CD14-positive monocyte (primary cell): Measurements from ENCODE around the gene AP1G2. TPM values are rescaled to one million over a fixed set of nuclear protein-coding genes. Genes with fewer than 3 reads are reported as not detected.

Experiments used
- DNase-seq, 3 donors: peaks; one replicate each; pipeline ENCODE4 v3.0.0-alpha.2; 2011 to 2022
- H2AFZ ChIP-seq: 2 replicates; pipeline ENCODE4 v1.6.0; 2012; ENCODE audit warnings: mild to moderate bottlenecking, low read depth, low read length, inconsistent platforms; ENCODE audit not compliant: insufficient read depth, poor library complexity, severe bottlenecking
- H3K27ac ChIP-seq, 2 donors: 1 replicate in 1 of 2; 2 replicates in 1 of 2; pipeline ENCODE4 v1.5.1; 2012 to 2013; ENCODE audit warnings: low read length in 2 of 2, control low read depth in 1 of 2, inconsistent platforms in 1 of 2, low read depth in 1 of 2, mild to moderate bottlenecking in 1 of 2
- H3K27me3 ChIP-seq, 2 donors: one replicate each; pipeline versions ENCODE4 v1.6.0 to v1.6.1; 2011 to 2013; ENCODE audit warnings: low read length in 2 of 2; ENCODE audit not compliant: control insufficient read depth in 2 of 2, insufficient read depth in 2 of 2
- H3K36me3 ChIP-seq, 2 donors: replicated peaks in 1 of 2; 1 replicate in 1 of 2; 2 replicates in 1 of 2; pipeline versions ENCODE4 v1.5.1 to v1.6.1; 2012 to 2013; ENCODE audit warnings: low read length in 2 of 2, control low read depth in 1 of 2, inconsistent platforms in 1 of 2, mild to moderate bottlenecking in 1 of 2; ENCODE audit not compliant: insufficient read depth in 2 of 2, control insufficient read depth in 1 of 2
- H3K4me1 ChIP-seq, 2 donors: 1 replicate in 1 of 2; 2 replicates in 1 of 2; pipeline versions ENCODE4 v1.5.1 to v1.6.1; 2012 to 2013; ENCODE audit warnings: low read length in 2 of 2, control low read depth in 1 of 2, inconsistent platforms in 1 of 2, mild to moderate bottlenecking in 1 of 2, moderate library complexity in 1 of 2; ENCODE audit not compliant: insufficient read depth in 2 of 2, control insufficient read depth in 1 of 2
- H3K4me2 ChIP-seq: replicated peaks from 2 replicates; pipeline ENCODE3; 2012; ENCODE audit warnings: low read length, moderate library complexity, mild to moderate bottlenecking; ENCODE audit not compliant: poor library complexity, severe bottlenecking; ENCODE audit errors: extremely low read depth
- H3K4me3 ChIP-seq, 3 experiments: fragments of 200-600 bp in 1 of 3; sonication (generic) in 1 of 3; replicated peaks in 1 of 3; 1 replicate in 2 of 3; 2 replicates in 1 of 3; pipeline ENCODE4 v1.5.1; 2011 to 2013; ENCODE audit warnings: low read length in 3 of 3, mild to moderate bottlenecking in 3 of 3, control low read depth in 2 of 3, low read depth in 2 of 3, inconsistent platforms in 1 of 3, moderate library complexity in 1 of 3
- H3K79me2 ChIP-seq: 2 replicates; pipeline ENCODE4 v1.6.0; 2012; ENCODE audit warnings: mild to moderate bottlenecking, control low read depth, inconsistent platforms, low read length, moderate library complexity; ENCODE audit not compliant: insufficient read depth
- H3K9ac ChIP-seq: 2 replicates; pipeline ENCODE4 v1.6.0; 2017; ENCODE audit warnings: low read length, mild to moderate bottlenecking; ENCODE audit not compliant: insufficient read depth, poor library complexity, severe bottlenecking
- H3K9me3 ChIP-seq, 2 donors: replicated peaks in 1 of 2; 1 replicate in 1 of 2; 2 replicates in 1 of 2; pipeline versions ENCODE4 v1.5.1 to v1.6.1; 2012 to 2013; ENCODE audit warnings: low read length in 2 of 2, control low read depth in 1 of 2; ENCODE audit not compliant: control insufficient read depth in 1 of 2, insufficient read depth in 1 of 2
- H4K20me1 ChIP-seq: 2 replicates; pipeline ENCODE4 v1.6.0; 2012; ENCODE audit warnings: mild to moderate bottlenecking, low read length, control low read depth, moderate library complexity; ENCODE audit not compliant: insufficient read depth
- H3K27ac Mint-ChIP-seq, 7 donors: one replicate each; pipeline ENCODE4 v1.8.0; 2020; ENCODE audit warnings: mild to moderate bottlenecking in 7 of 7, mixed read lengths in 7 of 7, moderate library complexity in 6 of 7, inconsistent platforms in 2 of 7
- H3K27me3 Mint-ChIP-seq, 3 donors: one replicate each; pipeline ENCODE4 v1.8.0; 2021 to 2022; ENCODE audit warnings: low read depth in 3 of 3, mild to moderate bottlenecking in 3 of 3, mixed read lengths in 3 of 3, moderate library complexity in 3 of 3, inconsistent platforms in 1 of 3
- H3K36me3 Mint-ChIP-seq, 2 donors: one replicate each; pipeline ENCODE4 v1.8.0; 2020; ENCODE audit warnings: mixed read lengths in 2 of 2, inconsistent platforms in 1 of 2, mild to moderate bottlenecking in 1 of 2
- H3K4me1 Mint-ChIP-seq: one replicate; pipeline ENCODE4 v1.8.0; 2020; ENCODE audit warnings: mild to moderate bottlenecking, mixed read lengths
- H3K4me3 Mint-ChIP-seq, 2 donors: one replicate each; pipeline ENCODE4 v1.8.0; 2020; ENCODE audit warnings: mild to moderate bottlenecking in 2 of 2, mixed read lengths in 2 of 2, moderate library complexity in 1 of 2
- H3K9me3 Mint-ChIP-seq, 7 donors: one replicate each; pipeline ENCODE4 v1.8.0; 2020 to 2022; ENCODE audit warnings: mixed read lengths in 7 of 7, mild to moderate bottlenecking in 6 of 7, moderate library complexity in 6 of 7, inconsistent platforms in 2 of 7
- WGBS: methylation state at CpG from one replicate; pipeline ENCODE4 v1.1.5; 2013; ENCODE audit warnings: missing lambda C conversion rate; ENCODE audit not compliant: insufficient coverage; 5-methylcytosine and 5-hydroxymethylcytosine counted together
- intact Hi-C, 2 donors: fragments of 100-400 bp; cut with micrococcal nuclease; formaldehyde crosslinking; loops; one replicate each; pipeline versions ENCODE4 v1.15.0 to v1.15.1; 2023
- polyA plus RNA-seq, 3 donors: library from polyadenylated mRNA; depleted of rRNA in 1 of 3; unstranded in 2 of 3; stranded (reverse) in 1 of 3; fragments of 300-500 nt in 2 of 3; fragments of >200 nt in 1 of 3; fragmentation: Illumina TruSeq in 2 of 3; gene quantifications; 1 replicate in 2 of 3; 2 replicates in 1 of 3; pipeline ENCODE4 v1.2.3, GENCODE V29; 2012 to 2021
- TF ChIP-seq, protein P1 (sequence below): fragments of 200-600 bp; IDR thresholded peaks from one replicate; pipeline ENCODE4 v1.8.0; 2022; ENCODE audit warnings: antibody characterized with exemption, mild to moderate bottlenecking

Gene AP1G2
- polyA plus RNA-seq, 3 donors = 32.2 to 437 (median 37.0) TPM

DNA sequence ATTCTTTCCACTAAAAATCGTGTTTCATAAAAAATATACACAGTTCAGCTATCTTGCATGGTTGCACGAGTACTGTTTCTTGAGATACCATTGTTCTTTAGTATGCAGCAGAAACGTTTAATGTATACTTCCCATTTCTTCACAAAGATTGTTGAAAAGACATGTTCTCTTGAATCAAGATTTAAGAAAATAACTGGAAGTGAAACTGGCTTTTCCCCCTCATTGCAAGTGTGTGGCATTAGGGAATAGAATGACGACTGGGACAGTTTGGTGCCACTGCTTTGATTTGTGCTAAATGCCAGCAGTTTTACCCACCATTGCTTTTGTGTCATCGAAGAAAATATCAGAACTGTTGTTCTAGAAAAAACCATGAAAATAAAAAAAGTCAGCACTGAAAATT is 48.3 kb upstream of the AP1G2 start:
- WGBS = 0% methylated on average over 1 of the region's 5 CpGs

DNA sequence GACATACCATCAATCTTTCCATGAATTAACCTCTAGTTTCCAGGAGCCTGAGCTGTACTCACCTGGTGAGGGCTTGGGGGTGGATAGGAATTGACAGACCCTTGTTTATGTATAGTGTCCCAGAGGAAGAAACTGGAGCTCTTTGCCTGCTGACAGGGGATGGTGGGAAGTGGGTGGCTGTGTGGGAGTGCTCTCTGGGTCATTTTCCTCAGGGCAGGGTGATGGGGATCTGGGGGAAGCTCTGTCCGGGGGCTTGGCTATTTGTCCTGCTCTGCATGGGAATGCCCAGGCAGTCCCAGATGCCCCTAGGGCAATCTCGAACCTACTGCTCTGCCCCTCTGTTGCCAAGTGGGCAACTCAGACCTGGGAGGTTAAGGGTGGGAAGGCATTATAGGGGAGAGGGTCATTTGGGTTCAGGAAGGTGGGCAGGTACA is 46.8 kb upstream of the AP1G2 start:
- Histone ChIP-seq H3K4me2 (no peak overlapping the region), H4K20me1 (no peaks in the 10 kb centered on the region), H3K4me3 (no peak overlapping the region), H3K79me2 (no peaks in the 10 kb centered on the region), H3K4me1 (peaks cover 2 to 11% of the 10 kb centered on the region in 2 donors), H3K9me3 (no peaks in the 10 kb centered on the region), H2AFZ (no peak overlapping the region), H3K27ac (no peak overlapping the region), H3K9ac (no peak overlapping the region), H3K27me3 (no peaks in the 10 kb centered on the region), H3K36me3 (no peaks in the 10 kb centered on the region)
- DNase-seq = no peak
- Mint-ChIP-seq H3K4me1 (peaks cover 15% of the 10 kb centered on the region), H3K4me3 (no peak overlapping the region), H3K27me3 (peaks cover 0 to 6% (median 0%) of the 10 kb centered on the region in 3 donors), H3K27ac (no peak overlapping the region), H3K9me3 (peaks cover 0 to 2% (median 0%) of the 10 kb centered on the region in 7 donors), H3K36me3 (no peaks in the 10 kb centered on the region)
- intact Hi-C loops = no loop called here
- 100% methylated on average over 2 of the region's 2 CpGs for WGBS
- TF ChIP-seq, protein P1, sequence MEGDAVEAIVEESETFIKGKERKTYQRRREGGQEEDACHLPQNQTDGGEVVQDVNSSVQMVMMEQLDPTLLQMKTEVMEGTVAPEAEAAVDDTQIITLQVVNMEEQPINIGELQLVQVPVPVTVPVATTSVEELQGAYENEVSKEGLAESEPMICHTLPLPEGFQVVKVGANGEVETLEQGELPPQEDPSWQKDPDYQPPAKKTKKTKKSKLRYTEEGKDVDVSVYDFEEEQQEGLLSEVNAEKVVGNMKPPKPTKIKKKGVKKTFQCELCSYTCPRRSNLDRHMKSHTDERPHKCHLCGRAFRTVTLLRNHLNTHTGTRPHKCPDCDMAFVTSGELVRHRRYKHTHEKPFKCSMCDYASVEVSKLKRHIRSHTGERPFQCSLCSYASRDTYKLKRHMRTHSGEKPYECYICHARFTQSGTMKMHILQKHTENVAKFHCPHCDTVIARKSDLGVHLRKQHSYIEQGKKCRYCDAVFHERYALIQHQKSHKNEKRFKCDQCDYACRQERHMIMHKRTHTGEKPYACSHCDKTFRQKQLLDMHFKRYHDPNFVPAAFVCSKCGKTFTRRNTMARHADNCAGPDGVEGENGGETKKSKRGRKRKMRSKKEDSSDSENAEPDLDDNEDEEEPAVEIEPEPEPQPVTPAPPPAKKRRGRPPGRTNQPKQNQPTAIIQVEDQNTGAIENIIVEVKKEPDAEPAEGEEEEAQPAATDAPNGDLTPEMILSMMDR = no peak

More for the DNA sequence above, 48.3 kb upstream of the AP1G2 start:
- H3K4me1 Mint-ChIP-seq = peaks cover 10% of the 10 kb centered on the region
- Histone ChIP-seq H3K27ac (no peak overlapping the region), H3K36me3 (no peaks in the 10 kb centered on the region), H3K9ac (no peak overlapping the region), H3K4me1 (peaks cover 2 to 11% of the 10 kb centered on the region in 2 donors), H3K27me3 (no peaks in the 10 kb centered on the region), H3K4me2 (no peak overlapping the region), H2AFZ (no peak overlapping the region), H4K20me1 (no peaks in the 10 kb centered on the region), H3K79me2 (no peaks in the 10 kb centered on the region), H3K9me3 (no peaks in the 10 kb centered on the region), H3K4me3 (no peak overlapping the region)
- H3K9me3 Mint-ChIP-seq = no peaks in the 10 kb centered on the region
- TF ChIP-seq, protein P1 = no peak
- peaks cover 0 to 6% (median 0%) of the 10 kb centered on the region in 3 donors for H3K27me3 Mint-ChIP-seq
- H3K27ac Mint-ChIP-seq = no peak overlapping the region
- intact Hi-C loops = no loop called here
- no peaks in the 10 kb centered on the region for H3K36me3 Mint-ChIP-seq
- peak; percentile 6 to 45 (median 29) for DNase-seq
- H3K4me3 Mint-ChIP-seq = no peak overlapping the region
